GM19463 (cell line): ENCODE results near the gene PPP1R1B.

Source experiments
- ATAC-seq: cut with Tn5 transposase; IDR thresholded peaks from one replicate; pipeline ENCODE4 v1.9.1; 2021; ENCODE audit warnings: mild to moderate bottlenecking, moderate library complexity; ENCODE audit not compliant: unreplicated experiment

The PPP1R1B gene

GRCh38 chr17:39614545-39615157, 12.1 kb upstream of the PPP1R1B start:
- no peak for ATAC-seq

- ATAC-seq: no peak
Observed at GRCh38 chr17:39615434-39615833, 11.3 kb upstream of the PPP1R1B start.

GRCh38 chr17:39617100-39617445, 9.7 kb upstream of the PPP1R1B start:
- ATAC-seq: no peak

DNA sequence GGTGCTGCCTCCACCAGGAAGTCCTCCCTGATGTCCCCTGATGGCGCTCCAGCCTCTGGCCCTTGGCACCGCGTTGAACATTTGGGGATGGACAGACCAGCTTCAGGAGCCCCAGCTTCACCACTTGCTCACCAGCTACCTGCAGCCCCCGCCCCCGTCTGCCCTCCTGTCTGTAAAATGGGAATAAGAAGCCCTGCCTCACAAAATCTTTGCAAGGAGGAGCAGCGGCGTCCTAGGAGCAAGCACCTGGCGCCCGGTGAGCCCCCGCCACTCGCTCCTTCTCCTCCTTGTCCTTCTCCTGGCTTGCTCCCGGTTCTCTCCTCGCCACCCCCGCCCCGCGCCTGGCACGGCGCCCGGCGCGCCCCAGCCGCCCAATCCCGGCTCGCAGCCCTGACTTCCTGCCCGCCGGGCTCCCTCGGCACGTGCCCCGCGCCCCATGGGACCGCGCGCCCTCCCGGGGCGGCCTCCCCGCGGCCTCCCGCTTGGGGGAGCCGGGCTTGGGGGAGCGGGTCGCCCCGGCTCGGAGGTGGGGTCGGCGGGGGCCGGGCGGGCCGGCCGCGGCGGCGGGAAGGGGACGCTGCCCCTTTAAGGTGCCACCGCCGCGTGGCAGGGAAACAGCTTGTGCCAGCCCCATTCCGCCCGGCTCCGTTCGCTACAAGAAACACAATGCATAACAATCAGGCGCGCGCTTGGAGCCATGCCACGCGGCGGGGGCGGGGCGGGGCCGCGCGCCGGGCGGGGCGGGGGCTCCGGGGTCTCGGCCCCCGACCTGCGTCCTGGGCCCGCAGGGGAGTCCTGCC, 9.1 kb upstream of the PPP1R1B start:
- ATAC-seq: no peak

DNA sequence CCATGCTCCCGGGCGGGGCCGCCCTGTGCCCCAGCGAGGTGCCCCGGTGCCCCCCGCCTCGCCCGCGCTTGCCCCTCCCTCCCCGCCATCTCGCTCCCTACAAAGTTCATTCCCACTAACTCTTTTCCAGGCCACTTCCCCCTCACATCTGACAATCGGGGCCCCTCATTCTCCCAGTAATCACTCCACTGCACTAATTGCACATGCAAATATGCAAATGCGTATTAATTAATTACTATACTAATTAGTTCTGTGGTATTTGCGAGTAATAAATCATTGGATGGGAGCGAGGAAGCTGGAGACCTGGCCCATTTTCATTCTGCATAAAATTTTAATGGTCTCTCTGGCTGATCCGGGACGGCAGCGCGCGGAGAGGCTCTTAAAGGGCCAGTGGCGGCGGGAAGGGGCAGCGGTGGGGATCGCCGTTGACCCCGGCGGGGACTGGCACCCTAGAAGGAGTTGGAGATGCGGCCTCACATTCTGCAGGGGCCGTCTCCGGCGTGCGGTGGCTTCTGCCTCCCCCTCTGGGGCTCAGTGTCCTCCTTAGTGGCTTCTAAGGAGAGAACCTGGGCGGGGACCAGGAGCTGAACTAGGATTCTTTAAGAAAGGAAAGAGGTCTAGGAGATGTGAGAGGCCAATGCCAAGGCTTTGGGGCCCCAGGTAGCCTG, 8.4 kb upstream of the PPP1R1B start:
- ATAC-seq: no peak

- no peak for ATAC-seq
Observed at GRCh38 chr17:39618956-39619785, 7.6 kb upstream of the PPP1R1B start.

- ATAC-seq: no peak
Observed at GRCh38 chr17:39619786-39620101, 7.0 kb upstream of the PPP1R1B start.

DNA sequence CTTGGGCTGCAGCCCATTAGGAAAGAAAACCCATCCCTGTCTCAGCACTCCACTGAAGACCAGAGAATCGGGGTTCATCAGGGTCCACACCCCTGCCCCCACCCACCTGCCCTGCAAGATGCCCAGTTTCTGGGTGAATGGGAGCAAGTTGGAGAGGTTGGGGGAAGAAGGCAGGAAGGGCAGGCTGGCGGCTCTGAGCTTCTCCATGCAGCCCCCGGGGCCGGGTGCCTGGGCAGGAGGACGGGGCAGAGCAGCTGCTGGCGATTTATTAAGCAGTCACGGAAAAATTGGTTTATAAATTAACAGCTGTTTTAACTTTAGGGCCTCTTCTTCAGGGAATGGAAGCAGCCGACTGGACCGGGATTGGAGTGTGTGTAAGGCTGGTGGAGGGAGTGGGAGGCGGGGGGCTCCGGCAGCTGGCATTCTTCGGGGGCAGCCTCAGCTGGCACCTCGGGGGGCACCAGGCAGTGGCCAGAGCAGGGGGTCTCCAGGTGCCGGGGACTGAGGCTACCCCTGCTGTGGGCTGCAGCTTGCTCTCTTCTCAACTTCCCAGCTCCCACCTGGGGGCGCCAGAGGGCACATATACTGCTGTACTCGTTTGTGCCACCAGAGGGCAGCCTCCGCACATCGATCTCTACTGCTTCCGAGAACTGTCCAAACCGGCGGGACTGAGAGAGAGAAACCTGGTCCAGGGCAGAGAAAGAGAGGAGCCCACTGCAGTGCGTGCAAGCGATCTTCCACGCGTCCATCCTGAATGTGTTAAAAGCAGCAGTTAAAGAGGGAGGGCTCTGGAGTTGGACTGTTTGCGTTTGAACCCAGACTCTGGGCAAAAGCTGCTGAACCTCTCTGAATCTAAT, 5.0 kb upstream of the PPP1R1B start:
- ATAC-seq: peak; percentile 44

DNA sequence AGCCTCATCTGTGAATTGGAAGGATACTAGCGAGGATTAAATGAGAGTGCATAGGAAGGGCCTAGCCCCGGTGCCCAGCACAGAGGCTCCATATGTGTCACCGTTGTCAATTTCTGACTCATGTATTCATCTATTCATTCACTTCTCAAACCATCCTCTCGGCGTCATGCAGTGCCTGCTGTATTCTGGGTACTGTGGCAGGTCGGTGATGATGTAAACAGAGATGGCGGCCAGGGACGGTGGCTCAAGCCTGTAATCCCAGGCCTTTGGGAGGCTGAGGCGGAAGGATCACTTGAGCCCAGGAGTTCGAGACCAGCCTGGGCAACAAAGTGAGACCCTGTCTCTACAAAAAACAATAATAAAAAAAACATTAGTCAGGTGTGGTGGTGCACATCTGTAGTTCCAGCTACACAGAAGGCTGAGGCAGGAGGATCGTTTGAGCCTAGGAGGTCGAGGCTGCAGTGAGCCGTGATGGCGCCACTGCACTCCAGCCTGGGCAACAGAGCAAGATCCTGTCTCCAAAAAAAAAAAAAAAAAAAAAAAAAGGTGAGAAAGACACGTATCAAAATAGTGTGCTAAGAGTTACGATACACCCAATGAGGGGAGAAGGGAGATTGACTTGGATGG, 4.3 kb upstream of the PPP1R1B start:
- no peak for ATAC-seq

- no peak for ATAC-seq
Observed at GRCh38 chr17:39623356-39623950, 3.3 kb upstream of the PPP1R1B start.

DNA sequence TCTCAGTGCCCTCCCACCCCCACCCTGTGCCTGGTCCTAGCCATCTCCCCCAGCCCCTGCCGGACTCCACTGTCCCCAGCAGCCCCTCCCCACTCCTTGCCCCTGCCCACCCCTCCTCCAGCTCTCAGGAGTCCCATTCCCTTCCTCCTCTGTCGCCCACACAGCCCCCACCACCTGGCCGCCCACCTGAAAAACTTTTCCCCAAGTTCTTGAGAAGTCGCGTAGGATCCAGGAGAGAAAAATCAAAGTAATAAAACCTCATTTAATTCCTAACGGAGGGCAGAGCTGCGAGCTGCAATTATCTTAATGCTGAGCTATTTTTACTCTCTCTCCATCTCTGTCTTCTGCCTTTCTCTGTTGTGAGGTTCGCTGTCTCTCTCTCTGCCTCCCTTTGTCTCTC, 2.4 kb upstream of the PPP1R1B start:
- ATAC-seq: no peak

DNA sequence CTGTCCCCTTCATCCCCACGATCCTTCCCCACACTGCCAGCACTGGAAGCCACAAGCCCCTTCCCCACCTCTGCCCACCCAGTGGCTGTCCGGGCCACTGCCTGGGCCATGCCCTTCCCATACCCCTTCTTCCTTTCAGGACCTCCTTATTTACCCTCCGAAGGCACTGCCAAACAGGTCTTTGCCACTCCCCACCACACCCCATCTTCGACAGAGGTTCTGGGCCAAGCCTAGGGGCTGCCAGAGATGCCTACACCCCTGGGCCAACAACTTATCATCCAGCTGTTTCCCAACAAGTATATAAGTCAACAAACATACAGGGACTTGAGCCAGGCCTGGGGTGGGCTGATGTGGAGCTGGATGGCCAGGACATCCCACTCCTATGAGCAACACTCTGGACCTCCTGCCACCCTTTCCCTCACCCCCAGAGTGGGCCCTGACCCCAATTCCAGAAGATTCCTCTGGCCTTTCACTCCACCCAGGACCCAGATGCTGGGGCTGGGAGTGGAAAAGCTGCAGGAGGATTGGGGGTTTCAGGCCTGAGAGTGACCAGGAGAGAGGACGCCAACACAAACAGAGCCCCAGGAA, 1.5 kb upstream of the PPP1R1B start:
- no peak for ATAC-seq

GRCh38 chr17:39627047-39627711, 427 bp downstream of the PPP1R1B start:
- ATAC-seq: no peak

DNA sequence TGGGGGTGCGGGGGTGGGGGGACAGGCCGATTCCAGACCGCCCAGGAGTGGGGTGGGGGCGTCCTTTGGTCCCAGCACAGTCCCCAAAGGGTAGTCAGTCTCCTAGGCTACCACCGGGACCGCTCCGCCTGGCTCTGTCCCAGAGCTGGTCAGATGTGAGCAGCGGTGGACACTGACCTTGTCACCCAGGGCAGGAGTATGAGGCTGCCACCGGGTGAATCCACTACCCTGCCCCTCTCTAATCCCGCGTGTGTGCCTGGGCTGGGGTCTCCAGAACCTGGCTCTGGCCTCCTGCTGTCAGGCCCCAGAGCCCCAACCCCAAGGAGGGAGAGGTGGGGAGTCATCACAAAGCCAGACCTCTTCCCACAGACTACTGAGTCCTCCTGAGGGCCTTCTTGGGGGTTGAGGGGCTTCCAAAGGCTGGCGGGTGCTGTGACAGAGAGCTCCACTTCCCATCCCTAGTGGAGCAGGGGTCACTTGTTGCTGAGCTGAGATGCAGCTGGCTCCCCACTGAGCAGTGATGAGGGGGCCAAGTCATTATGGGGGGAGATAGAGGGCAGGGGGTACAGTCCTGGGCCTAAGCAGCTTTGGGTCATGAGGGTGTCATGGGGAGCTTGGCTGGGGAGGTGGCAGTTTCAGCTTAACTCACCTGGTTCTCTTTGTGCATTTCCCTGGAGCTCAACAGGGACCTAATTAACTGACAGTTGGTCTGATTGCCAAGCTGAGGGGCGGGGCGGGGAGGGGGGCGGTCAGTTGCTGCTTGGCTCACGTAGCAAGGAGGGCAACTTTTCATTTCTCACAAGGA, 1.2 kb downstream of the PPP1R1B start:
- no peak for ATAC-seq

GRCh38 chr17:39628655-39629493, 2.1 kb downstream of the PPP1R1B start:
- ATAC-seq: no peak

- ATAC-seq: no peak
Observed at GRCh38 chr17:39629494-39629880, 2.7 kb downstream of the PPP1R1B start.

GRCh38 chr17:39629898-39630297, 3.1 kb downstream of the PPP1R1B start:
- ATAC-seq: no peak
